Uterus (tissue), 4 donors: ENCODE measurements around the gene ANKRD52. TPM values are rescaled to one million over a fixed set of nuclear protein-coding genes. Genes with fewer than 3 reads are reported as not detected.
"Not testable (repeated sequence)": the region's sequence is repeated elsewhere in the genome, so short reads cannot be mapped to it uniquely, and the experiment has no call there.

Source experiments
- DNase-seq, 2 donors: peaks; one replicate each; pipeline ENCODE4 v3.0.0-alpha.2; 2019 to 2020
- H3K27ac ChIP-seq, 2 donors: fragments of 200-600 bp; sonication (generic); 1 replicate in 1 of 2; 2 replicates in 1 of 2; pipeline ENCODE4 v1.5.1; 2016 to 2018
- H3K27me3 ChIP-seq, 2 donors: fragments of 200-600 bp; sonication (generic); one replicate each; pipeline ENCODE4 v1.5.1; 2018 to 2019; ENCODE audit warnings: control low read depth in 1 of 2
- H3K36me3 ChIP-seq, 2 donors: fragments of 200-600 bp; sonication (generic); one replicate each; pipeline ENCODE4 v1.5.1; 2019; ENCODE audit warnings: control low read depth in 1 of 2
- H3K4me1 ChIP-seq, 2 donors: fragments of 200-600 bp; sonication (generic); one replicate each; pipeline ENCODE4 v1.5.1; 2018 to 2019; ENCODE audit warnings: control low read depth in 1 of 2
- H3K4me3 ChIP-seq, 2 donors: fragments of 200-600 bp; sonication (generic); 1 replicate in 1 of 2; 2 replicates in 1 of 2; pipeline ENCODE4 v1.5.1; 2018 to 2019; ENCODE audit warnings: mild to moderate bottlenecking in 1 of 2
- H3K9me3 ChIP-seq, 2 donors: fragments of 200-600 bp; sonication (generic); one replicate each; pipeline ENCODE4 v1.5.1; 2019; ENCODE audit warnings: control low read depth in 1 of 2
- CTCF ChIP-seq, 4 experiments: fragments of 200-600 bp in 2 of 4; fragments of 450-650 bp in 2 of 4; sonication (generic) in 2 of 4; IDR thresholded peaks; one replicate each; pipeline ENCODE4 v1.5.1; 2016 to 2019; ENCODE audit warnings: antibody characterized with exemption in 4 of 4, mild to moderate bottlenecking in 2 of 4, moderate library complexity in 1 of 4
- POLR2A ChIP-seq, 2 donors: fragments of 450-650 bp; IDR thresholded peaks; one replicate each; pipeline ENCODE4 v1.6.1; 2016; ENCODE audit warnings: antibody characterized with exemption in 2 of 2, mild to moderate bottlenecking in 1 of 2, moderate library complexity in 1 of 2
- intact Hi-C: fragments of 100-400 bp; cut with DNase I; formaldehyde crosslinking; loops from one replicate; pipeline ENCODE4 v1.15.1; 2023; ENCODE audit warnings: low total_unique reads
- total RNA-seq, 4 donors: library from RNA; depleted of rRNA in 3 of 4; stranded (reverse); fragments of >200 nt in 3 of 4; gene quantifications; one replicate each; pipeline versions ENCODE4 v1.1.0 to v1.2.4, GENCODE V29; 2014 to 2023
- donor health status: DM: yes; HTN: yes; CAD: no.

Gene ANKRD52
- total RNA-seq, 4 donors from 2014 or later: 0.88 to 35.4 (median 15.5) TPM

GRCh38 chr12:56282579-56282978, 24.4 kb upstream of the ANKRD52 start:
- Histone ChIP-seq H3K4me1 (no peaks in the 10 kb centered on the region), H3K27ac (no peak overlapping the region), H3K9me3 (no peaks in the 10 kb centered on the region), H3K36me3 (no peaks in the 10 kb centered on the region), H3K4me3 (no peak overlapping the region), H3K27me3 (no peaks in the 10 kb centered on the region)
- no peak for DNase-seq
- TF ChIP-seq CTCF (IDR thresholded peaks at IDR 0.05) (no peak), POLR2A (IDR thresholded peaks at IDR 0.05) (no peak)
- intact Hi-C loops: no loop called here

GRCh38 chr12:56282030-56282429, 23.8 kb upstream of the ANKRD52 start:
- intact Hi-C loops: no loop called here
- Histone ChIP-seq H3K9me3 (no peaks in the 10 kb centered on the region), H3K4me1 (no peaks in the 10 kb centered on the region), H3K27ac (no peak overlapping the region), H3K27me3 (no peaks in the 10 kb centered on the region), H3K4me3 (no peak overlapping the region), H3K36me3 (no peaks in the 10 kb centered on the region)
- no peak for DNase-seq
- TF ChIP-seq POLR2A (IDR thresholded peaks at IDR 0.05) (no peak), CTCF (IDR thresholded peaks at IDR 0.05) (no peak)

GRCh38 chr12:56280849-56281248, 22.7 kb upstream of the ANKRD52 start:
- Histone ChIP-seq H3K4me3 (no peak overlapping the region), H3K9me3 (no peaks in the 10 kb centered on the region), H3K4me1 (no peaks in the 10 kb centered on the region), H3K27me3 (no peaks in the 10 kb centered on the region), H3K27ac (no peak overlapping the region), H3K36me3 (no peaks in the 10 kb centered on the region)
- TF ChIP-seq CTCF (IDR thresholded peaks at IDR 0.05): no peak
- TF ChIP-seq POLR2A (IDR thresholded peaks at IDR 0.05): no peak
- intact Hi-C loops: no loop called here
- no peak for DNase-seq

- intact Hi-C loops: no loop called here
- Histone ChIP-seq H3K4me1 (no peaks in the 10 kb centered on the region), H3K4me3 (no peak overlapping the region), H3K27me3 (no peaks in the 10 kb centered on the region), H3K36me3 (no peaks in the 10 kb centered on the region), H3K9me3 (no peaks in the 10 kb centered on the region), H3K27ac (no peak overlapping the region)
- DNase-seq: no peak
- TF ChIP-seq CTCF (IDR thresholded peaks at IDR 0.05): no peak
- TF ChIP-seq POLR2A (IDR thresholded peaks at IDR 0.05): no peak
These were observed 20.7 kb upstream of the ANKRD52 start for GRCh38 chr12:56278905-56279304.

GRCh38 chr12:56274299-56274698, 16.1 kb upstream of the ANKRD52 start:
- H3K27me3 ChIP-seq: no peaks in the 10 kb centered on the region
- H3K27ac ChIP-seq: no peak overlapping the region
- no peaks in the 10 kb centered on the region for H3K9me3 ChIP-seq
- intact Hi-C loops: no loop called here
- no peak overlapping the region for H3K4me3 ChIP-seq
- TF ChIP-seq POLR2A (IDR thresholded peaks at IDR 0.05) (no peak), CTCF (IDR thresholded peaks at IDR 0.05) (no peak)
- no peak for DNase-seq
- H3K36me3 ChIP-seq: no peaks in the 10 kb centered on the region
- H3K4me1 ChIP-seq: no peaks in the 10 kb centered on the region

GRCh38 chr12:56272468-56272867, 14.3 kb upstream of the ANKRD52 start:
- H3K4me3 ChIP-seq: not testable (repeated sequence)

More at GRCh38 chr12:56272468-56272867, 14.3 kb upstream of the ANKRD52 start:
- H3K4me1 ChIP-seq, intact Hi-C loops, H3K9me3 ChIP-seq, H3K27me3 ChIP-seq, DNase-seq, H3K36me3 ChIP-seq, H3K27ac ChIP-seq: not testable (repeated sequence)
